GM18909 (cell line): Measurements from ENCODE around the gene SESN1.

Experiments
- ATAC-seq: cut with Tn5 transposase; IDR thresholded peaks from one replicate; pipeline ENCODE4 v1.9.1; 2021; ENCODE audit warnings: mild to moderate bottlenecking; ENCODE audit not compliant: unreplicated experiment, poor library complexity

SESN1 gene

DNA sequence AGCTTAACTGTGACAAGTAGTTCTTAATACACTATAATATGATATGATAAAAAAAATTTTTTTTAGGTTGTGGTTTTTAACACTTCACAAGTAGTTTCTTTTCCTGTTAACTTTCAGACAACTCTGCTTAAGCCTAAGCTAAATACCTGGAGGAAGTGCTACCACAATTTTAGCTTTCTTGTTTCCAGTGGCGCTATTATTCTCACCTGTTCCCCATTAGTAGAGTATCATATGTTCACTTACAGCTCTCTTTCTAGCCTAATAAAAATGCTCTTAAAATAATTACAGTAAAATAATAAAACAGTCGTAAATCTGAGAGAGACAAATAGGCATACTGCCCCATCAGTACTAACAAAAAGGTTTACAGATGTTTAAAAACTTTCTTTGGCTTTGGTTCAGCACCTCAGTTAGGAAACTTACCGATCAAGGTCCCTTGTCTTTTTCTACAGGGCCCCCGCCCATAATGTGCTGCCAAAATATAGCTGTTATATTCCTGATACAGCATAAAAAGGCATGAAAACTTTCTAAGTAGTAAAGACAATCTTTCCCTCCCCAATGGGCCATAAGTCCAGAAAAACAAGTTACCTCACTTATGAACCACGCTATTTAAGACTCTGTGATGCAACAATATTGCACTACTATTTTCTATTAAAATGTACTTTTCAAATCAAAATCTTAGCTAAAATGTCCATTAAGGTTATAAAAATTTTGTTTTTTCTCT lies 57.9 kb downstream of the SESN1 start:
- no peak for ATAC-seq

- ATAC-seq, result no peak
Observed at GRCh38 chr6:109034526-109034925, 60.1 kb downstream of the SESN1 start.

- ATAC-seq, result no peak
Observed at GRCh38 chr6:109033655-109034054, 61.0 kb downstream of the SESN1 start.

DNA sequence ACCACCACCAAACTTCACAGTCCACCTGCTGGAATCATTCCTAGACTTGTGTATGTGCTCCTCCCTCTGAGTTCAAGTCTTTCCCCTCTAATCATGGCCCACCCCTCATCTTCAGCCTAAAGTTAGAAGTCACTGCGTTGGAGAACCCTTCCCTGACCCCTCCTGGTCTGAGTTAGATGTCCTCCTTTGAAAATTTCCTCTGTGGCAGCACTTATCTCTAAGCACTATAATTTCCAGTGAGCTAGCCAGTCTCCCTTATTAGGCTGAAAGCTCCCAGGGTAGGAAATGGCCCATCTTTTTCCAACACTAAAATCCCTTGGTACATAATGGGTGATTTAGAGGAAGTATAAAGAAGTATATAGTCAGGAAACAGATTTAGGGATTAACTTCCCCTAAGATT lies 63.2 kb downstream of the SESN1 start:
- no peak for ATAC-seq

DNA sequence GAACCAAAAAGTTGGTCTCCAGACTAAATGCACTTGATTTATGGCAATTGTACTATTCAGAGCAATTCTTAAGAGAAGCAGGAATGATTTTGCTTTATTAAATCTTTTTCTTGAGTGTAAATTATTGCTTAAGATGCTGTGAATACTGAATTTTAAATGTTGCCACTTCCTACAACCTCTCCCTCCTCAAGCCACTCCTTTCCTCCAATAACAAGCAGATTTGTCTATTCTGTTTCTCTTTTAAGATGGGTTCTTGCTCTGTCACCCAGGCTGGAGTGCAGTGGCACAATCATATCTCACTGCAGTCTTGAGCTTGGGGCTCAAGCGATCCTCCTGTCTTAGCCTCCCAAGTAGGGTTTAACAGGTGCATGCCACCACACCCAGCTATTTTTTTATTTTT lies 65.3 kb downstream of the SESN1 start:
- no peak for ATAC-seq

GRCh38 chr6:109028439-109028838 lies 66.2 kb downstream of the SESN1 start:
- ATAC-seq, result no peak

DNA sequence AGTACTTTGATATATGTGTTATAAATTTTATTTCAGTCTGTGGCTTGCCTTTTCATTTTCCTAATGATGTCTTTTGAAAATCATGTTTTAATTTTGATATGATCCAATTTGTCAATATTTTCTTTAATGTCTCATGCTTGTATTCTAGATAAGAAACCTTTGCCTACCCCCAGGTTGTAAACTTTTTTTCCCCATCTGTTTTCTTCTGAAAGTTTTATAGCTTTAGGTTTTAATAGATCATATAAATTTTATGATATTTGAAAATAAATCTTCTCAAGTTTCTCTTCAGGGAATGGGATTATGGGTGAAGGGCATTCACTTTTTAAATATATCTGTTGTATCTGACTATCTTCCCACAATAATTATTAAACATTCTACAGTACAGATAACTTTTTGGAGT lies 66.7 kb downstream of the SESN1 start:
- ATAC-seq, result no peak

GRCh38 chr6:109025639-109026038 lies 69.0 kb downstream of the SESN1 start:
- ATAC-seq, result no peak

DNA sequence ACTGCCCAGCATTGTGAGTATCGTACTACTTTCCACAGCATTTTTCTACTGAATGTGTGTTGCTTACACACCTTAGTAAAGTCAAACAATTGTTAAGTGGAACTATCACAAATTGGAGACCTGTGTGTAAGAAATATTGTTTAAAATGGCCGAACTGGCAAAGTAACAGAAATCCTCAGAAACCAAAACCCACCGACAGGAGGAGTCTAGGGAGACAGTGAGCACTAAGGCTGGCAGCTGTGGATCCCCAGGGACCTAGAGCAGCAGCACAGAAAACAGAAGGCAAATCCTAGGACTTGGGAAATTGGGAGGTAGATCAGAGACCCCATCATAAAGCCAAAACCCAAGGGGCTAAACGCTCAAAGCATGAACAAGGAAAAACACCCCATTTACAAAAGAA lies 69.9 kb downstream of the SESN1 start:
- ATAC-seq, result no peak

DNA sequence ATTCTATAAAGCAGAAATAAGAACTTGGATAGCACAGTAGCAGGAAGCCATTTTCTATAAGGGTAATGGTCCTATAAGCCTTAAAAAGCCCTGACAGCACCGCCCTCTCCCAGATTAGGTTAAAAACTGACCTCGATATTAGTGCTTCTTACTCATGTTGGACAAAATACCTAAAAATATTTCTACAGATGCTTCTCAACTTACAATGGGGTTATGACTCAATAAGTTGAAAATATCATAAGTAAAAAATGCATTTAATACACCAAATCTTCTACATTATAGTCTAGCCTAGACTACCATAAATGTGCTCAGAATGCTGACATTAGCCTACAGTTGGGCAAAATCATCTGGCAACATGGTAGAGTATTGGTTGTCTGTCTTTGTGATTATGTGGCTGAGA lies 70.3 kb downstream of the SESN1 start:
- ATAC-seq, result no peak

GRCh38 chr6:109023356-109023925 lies 71.2 kb downstream of the SESN1 start:
- ATAC-seq, result no peak

- no peak for ATAC-seq
Observed at GRCh38 chr6:109021870-109022269, 72.8 kb downstream of the SESN1 start.

DNA sequence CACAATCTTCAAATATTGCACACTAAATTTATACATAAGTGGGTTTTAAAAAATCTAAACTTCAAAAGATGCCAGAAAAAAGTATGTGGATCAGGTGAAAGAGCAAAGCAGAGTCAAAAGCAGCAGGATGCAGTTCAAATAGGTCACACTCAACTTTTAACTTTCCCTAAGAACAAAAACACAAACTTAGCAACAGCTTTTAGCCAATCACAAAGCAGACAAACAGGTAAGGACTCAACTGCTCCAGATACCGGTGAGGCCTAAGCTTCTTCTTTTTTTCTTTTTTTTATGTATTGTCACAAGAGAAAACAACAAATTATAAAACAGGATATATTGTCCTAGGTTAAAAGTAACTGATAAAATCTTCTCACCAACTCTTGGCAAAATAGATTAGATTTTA lies 74.7 kb downstream of the SESN1 start:
- ATAC-seq, result no peak

GRCh38 chr6:109015176-109015575 lies 79.5 kb downstream of the SESN1 start:
- no peak for ATAC-seq

DNA sequence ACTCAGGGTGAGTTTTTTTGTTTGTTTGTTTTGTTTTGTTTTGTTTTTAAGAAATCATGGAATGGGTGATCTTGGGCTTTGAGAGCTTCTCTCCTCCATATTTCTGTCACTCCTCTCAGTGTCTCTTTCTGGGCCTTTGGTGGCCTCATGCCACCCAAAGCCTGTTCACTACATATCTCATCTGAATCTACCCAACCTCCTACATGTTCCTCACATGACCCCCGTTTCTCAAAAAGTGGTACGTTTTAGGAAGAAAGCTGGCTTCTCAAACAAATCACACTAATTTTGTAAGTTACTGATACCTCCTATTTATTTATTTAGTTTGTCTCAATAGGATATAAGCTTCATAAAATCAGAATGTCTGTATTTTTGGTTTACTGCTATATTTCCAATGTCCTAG lies 80.0 kb downstream of the SESN1 start:
- ATAC-seq, result no peak

GRCh38 chr6:109013656-109014305 lies 80.9 kb downstream of the SESN1 start:
- ATAC-seq, result no peak

DNA sequence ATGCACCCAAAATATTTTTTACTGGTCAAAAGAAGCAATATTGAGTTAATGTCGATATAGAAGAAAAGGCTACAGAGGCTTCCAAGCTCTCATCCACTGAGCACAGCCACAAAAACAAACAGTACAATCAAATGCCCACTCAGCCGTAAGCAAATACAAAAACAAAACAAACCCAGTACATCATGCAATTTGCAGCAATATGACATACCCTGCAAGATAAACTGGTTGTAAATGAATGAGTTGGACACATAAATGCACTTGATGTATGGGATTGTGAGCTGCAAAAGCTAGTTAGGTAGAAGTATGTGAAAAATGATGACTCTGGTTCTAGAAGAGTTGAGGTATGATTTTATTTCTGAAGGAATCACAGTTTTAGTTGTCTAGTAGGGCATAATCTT lies 83.9 kb downstream of the SESN1 start:
- ATAC-seq, result no peak

DNA sequence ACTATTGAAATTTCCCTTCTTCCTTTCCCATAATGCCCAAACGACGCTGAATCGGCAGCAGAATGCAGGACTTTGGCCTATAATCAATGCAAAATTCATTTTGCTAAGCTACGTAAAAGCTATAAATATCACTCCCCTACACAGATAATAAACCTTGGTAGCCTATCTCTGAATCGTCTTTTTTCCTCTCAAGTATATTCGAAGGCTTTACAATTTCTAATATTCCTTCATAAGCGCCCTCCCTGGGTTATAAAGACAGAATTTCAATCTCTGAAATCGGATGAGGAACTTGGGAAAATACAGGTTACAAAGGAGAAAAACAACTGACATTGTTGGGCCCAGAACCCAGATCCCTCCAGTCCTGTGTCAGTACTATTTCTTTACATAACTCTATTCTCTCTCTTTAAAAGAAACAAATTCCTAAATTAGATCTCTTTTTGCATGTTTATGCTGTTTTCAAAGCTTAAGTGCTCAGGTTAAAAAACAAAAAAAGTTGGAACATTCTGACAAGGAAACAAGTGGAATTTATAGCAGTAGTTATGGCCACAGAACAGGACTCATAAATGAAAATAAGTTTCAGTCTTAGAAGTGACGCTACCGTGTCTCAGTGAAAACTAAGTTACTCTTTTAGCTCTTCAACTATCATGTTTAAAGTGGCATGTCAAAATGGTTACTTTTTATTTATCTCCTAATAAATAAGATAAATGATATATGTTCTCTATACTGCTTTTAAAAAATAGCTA lies 84.5 kb downstream of the SESN1 start:
- no peak for ATAC-seq

- ATAC-seq, result peak; percentile 94
Observed at GRCh38 chr6:109009236-109009961, 85.2 kb downstream of the SESN1 start.

GRCh38 chr6:109008537-109009235 lies 86.0 kb downstream of the SESN1 start:
- peak; percentile 24 for ATAC-seq
